ENCODE results near the gene IFIT5. TPM values are rescaled to one million over a fixed set of nuclear protein-coding genes. Genes with fewer than 3 reads are reported as not detected.
A peak's percentile ranks its signal among the peaks of the same experiment; 100 is the strongest.

The IFIT5 gene
- total and polyA plus RNA-seq, 12 donors = 6.7 to 38.9 (median 18.6) TPM

DNA sequence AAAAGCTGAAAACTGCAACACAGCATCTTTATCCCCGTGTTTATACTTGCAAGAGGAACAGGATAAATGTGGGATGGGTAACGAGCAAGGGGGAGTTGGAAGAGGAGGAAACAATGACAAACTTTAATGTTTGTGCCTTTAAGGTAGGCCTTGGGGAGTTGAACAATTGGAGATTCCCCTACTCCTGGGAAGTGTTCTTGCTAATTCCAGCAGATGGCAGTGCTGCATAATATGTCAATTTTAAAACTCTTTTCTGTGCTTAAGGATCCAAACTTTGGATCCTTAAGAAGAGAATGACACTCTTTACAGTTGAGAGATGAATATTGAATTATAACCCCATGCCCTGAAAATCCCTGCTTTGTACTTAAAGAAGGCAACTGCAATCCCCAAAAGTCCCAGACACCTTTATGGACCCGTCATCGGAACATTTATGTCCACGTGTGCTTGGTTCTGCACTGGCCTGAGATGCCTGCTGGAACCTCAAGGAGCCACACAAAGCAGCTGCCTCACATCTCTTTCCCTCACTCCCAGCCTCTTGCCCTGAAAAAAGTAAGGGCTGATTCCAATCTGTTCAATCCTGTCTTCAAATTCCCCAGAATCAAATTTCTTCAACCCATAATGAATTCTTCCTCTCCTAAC, 12.0 kb downstream of the IFIT5 start:
- Histone ChIP-seq H3K27me3 (no peaks in the 10 kb centered on the region), H3K9me3 (replicated peaks in 1 of 3) (no peaks in the 10 kb centered on the region), H3K27ac (no peak overlapping the region), H3K4me1 (replicated peaks in 1 of 2) (peaks cover 0 to 5% of the 10 kb centered on the region in 2 donors), H3K36me3 (replicated peaks in 1 of 2) (no peaks in the 10 kb centered on the region), H3K4me3 (no peak overlapping the region)
- intact Hi-C loops (cut with DNase I) = loop anchor here (5.0 kb wide), 1 partner anchor 136 kb away; no protein-coding TSS in a partner anchor
- TF ChIP-seq POLR2A (IDR thresholded peaks at IDR 0.05) (no peak), CTCF (IDR thresholded peaks at IDR 0.05) (peak; percentile 66 to 90 (median 86))
- WGBS, 4 donors = 40 to 54% (median 53%) methylated on average over 5 of the region's 5 CpGs
- peak in 2 of 7 donors; percentile 18 to 42 for DNase-seq

DNA sequence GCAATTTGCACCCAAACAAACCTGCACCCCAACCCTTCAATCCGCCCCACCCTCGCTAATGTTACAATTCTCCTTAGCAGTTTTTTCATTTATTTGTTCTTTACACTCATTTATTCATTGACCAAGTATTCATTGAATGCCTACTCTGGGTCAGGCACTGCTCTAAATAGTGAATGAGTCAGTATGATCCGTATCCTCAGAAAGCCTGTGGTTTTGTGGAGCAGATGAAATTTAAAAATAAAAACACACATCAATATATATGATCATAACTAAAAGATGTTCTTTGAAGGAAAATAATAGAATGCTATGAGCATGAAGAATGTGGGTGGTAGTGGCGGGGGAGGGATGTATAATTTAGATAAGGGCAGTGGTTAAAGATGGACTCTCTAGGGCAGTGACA, 13.3 kb downstream of the IFIT5 start:
- H3K27ac ChIP-seq = no peak overlapping the region
- no peaks in the 10 kb centered on the region for H3K27me3 ChIP-seq
- TF ChIP-seq CTCF (IDR thresholded peaks at IDR 0.05) = no peak
- TF ChIP-seq POLR2A (IDR thresholded peaks at IDR 0.05) = no peak
- H3K4me1 ChIP-seq (replicated peaks in 1 of 2) = no peaks in the 10 kb centered on the region
- no peaks in the 10 kb centered on the region for H3K9me3 ChIP-seq (replicated peaks in 1 of 3)
- intact Hi-C loops (cut with DNase I) = loop anchor here (5.0 kb wide), 1 partner anchor 135 kb away; no protein-coding TSS in a partner anchor
- DNase-seq = no peak
- no peaks in the 10 kb centered on the region for H3K36me3 ChIP-seq (replicated peaks in 1 of 2)
- WGBS, 4 donors = 64 to 89% (median 82%) methylated on average over 4 of the region's 4 CpGs
- no peak overlapping the region for H3K4me3 ChIP-seq

DNA sequence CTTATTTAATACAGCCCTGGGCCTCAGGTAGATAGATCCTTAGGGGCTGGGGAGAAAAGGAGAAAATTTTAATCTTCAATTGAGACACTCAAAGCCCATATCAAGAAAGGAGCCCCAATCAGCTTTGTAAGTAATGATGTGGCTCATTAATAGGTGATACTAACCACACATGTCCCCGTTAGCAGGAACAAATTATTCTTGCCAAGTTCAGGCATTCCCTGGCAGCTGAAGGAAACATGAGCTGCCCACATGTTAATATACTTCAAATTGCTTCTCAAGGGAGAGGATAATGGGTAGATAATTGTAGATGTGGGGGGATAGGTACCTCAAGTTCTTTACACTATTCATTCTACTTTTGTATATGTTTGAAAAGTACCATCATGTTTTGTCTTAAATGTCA, 14.5 kb downstream of the IFIT5 start:
- Histone ChIP-seq H3K4me1 (replicated peaks in 1 of 2) (no peaks in the 10 kb centered on the region), H3K4me3 (no peak overlapping the region), H3K36me3 (replicated peaks in 1 of 2) (no peaks in the 10 kb centered on the region), H3K9me3 (replicated peaks in 1 of 3) (no peaks in the 10 kb centered on the region), H3K27ac (no peak overlapping the region), H3K27me3 (no peaks in the 10 kb centered on the region)
- no peak for DNase-seq
- intact Hi-C loops (cut with DNase I) = loop anchor here (5.0 kb wide), 1 partner anchor 133 kb away; no protein-coding TSS in a partner anchor
- no peak for TF ChIP-seq CTCF (IDR thresholded peaks at IDR 0.05)
- TF ChIP-seq POLR2A (IDR thresholded peaks at IDR 0.05) = no peak
- WGBS, 4 donors = 45 to 78% (median 71%) methylated on average over 1 of the region's 1 CpG

- Histone ChIP-seq H3K27me3 (no peaks in the 10 kb centered on the region), H3K4me1 (replicated peaks in 1 of 2) (no peaks in the 10 kb centered on the region), H3K36me3 (replicated peaks in 1 of 2) (no peaks in the 10 kb centered on the region), H3K9me3 (replicated peaks in 1 of 3) (no peaks in the 10 kb centered on the region), H3K27ac (no peak overlapping the region), H3K4me3 (no peak overlapping the region)
- no peak for TF ChIP-seq POLR2A (IDR thresholded peaks at IDR 0.05)
- peak in 1 of 7 donors; percentile 7 for DNase-seq
- 34 to 53% (median 48%) methylated on average over 3 of the region's 3 CpGs for WGBS, 4 donors
- intact Hi-C loops (cut with DNase I) = no loop called here
Observed at GRCh38 chr10:89431977-89432376, 17.6 kb downstream of the IFIT5 start.

DNA sequence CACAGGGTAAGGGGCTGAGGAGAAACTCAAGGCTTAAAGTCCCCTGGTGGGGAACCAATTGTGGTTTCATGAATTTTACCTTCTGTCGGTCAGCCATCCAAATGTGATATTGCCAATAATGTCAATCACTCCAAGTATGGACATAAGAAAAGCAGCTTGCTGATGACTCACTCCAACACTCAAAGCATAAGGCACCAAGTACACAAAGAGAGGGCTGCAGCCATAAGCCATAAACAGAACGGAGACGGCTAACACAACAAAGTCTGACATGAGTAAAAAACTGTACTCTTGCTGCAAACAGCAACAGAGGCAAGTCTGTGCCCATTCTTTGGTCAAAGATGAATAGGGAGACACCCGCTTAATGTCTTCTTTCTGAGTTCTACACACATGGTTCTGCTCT, 24.2 kb downstream of the IFIT5 start:
- Histone ChIP-seq H3K4me1 (replicated peaks in 1 of 2) (no peaks in the 10 kb centered on the region), H3K27ac (no peak overlapping the region), H3K4me3 (no peak overlapping the region), H3K9me3 (replicated peaks in 1 of 3) (no peaks in the 10 kb centered on the region), H3K27me3 (no peaks in the 10 kb centered on the region), H3K36me3 (replicated peaks in 1 of 2) (no peaks in the 10 kb centered on the region)
- no peak for DNase-seq
- 87 to 90% (median 89%) methylated on average over 4 of the region's 4 CpGs for WGBS, 4 donors
- no peak for TF ChIP-seq POLR2A (IDR thresholded peaks at IDR 0.05)
- no peak for TF ChIP-seq CTCF (IDR thresholded peaks at IDR 0.05)
- intact Hi-C loops (cut with DNase I) = no loop called here
